OCI-M1 (cell line): ENCODE data around the gene RBAK.
"Not testable (repeated sequence)": the region's sequence is repeated elsewhere in the genome, so short reads cannot be mapped to it uniquely, and the experiment has no call there.

ENCODE experiments used
- DNase-seq: peaks from one replicate; lab custom pipeline; 2025; lab: John Stamatoyannopoulos, UW

RBAK gene

GRCh38 chr7:5051731-5052130, 6.1 kb downstream of the RBAK start:
- not testable (repeated sequence) for DNase-seq

GRCh38 chr7:5053175-5053574, 7.5 kb downstream of the RBAK start:
- DNase-seq: no peak

- no peak for DNase-seq
Measured at GRCh38 chr7:5063698-5064097, 18.0 kb downstream of the RBAK start.

- peak; percentile 3 for DNase-seq
Measured at GRCh38 chr7:5064391-5065106, 18.9 kb downstream of the RBAK start.

GRCh38 chr7:5065107-5065407, 19.4 kb downstream of the RBAK start:
- DNase-seq: no peak

- no peak for DNase-seq
Measured at GRCh38 chr7:5068521-5068920, 22.9 kb downstream of the RBAK start.

GRCh38 chr7:5070206-5070605, 24.5 kb downstream of the RBAK start:
- no peak for DNase-seq

GRCh38 chr7:5075187-5075586, 29.5 kb downstream of the RBAK start:
- DNase-seq: not testable (repeated sequence)

GRCh38 chr7:5077740-5078139, 32.1 kb downstream of the RBAK start:
- peak; percentile 8 for DNase-seq

GRCh38 chr7:5082806-5083205, 37.1 kb downstream of the RBAK start:
- no peak for DNase-seq

- DNase-seq: peak; percentile 68
Measured at GRCh38 chr7:5083311-5083711, 37.7 kb downstream of the RBAK start.

GRCh38 chr7:5086256-5086655, 40.6 kb downstream of the RBAK start:
- DNase-seq: no peak

- not testable (repeated sequence) for DNase-seq
Measured at GRCh38 chr7:5088228-5088833, 42.7 kb downstream of the RBAK start.

GRCh38 chr7:5088906-5089305, 43.2 kb downstream of the RBAK start:
- no peak for DNase-seq

GRCh38 chr7:5093948-5094347, 48.3 kb downstream of the RBAK start:
- DNase-seq: no peak

- peak; percentile 19 for DNase-seq
Measured at GRCh38 chr7:5094641-5095040, 49.0 kb downstream of the RBAK start.

GRCh38 chr7:5116359-5116758, 70.7 kb downstream of the RBAK start:
- no peak for DNase-seq

GRCh38 chr7:5117095-5117970, 71.7 kb downstream of the RBAK start:
- no peak for DNase-seq
